ENCODE data around the gene ACOX1.

Gene ACOX1

GRCh38 chr17:75978938-75979704, at the start of gene ACOX1, which contains the start of gene TEN1:
Gene ACOX1 (minus strand): TSS chr17:75979166. CDS start chr17:75979073, 93 bp downstream.
Gene TEN1 (plus strand): TSS chr17:75979240. CDS start chr17:75986193, 6,953 bp downstream.
- Mint-ChIP-seq H3K9me3 (ENCODE audit: low read depth) (no peaks in the 10 kb centered on the region), H3K4me1 (ENCODE audit: low read depth) (peaks cover 42% of the 10 kb centered on the region), H3K36me3 (no peaks in the 10 kb centered on the region), H3K27me3 (no peaks in the 10 kb centered on the region), H3K4me3 (peak within 1 kb of the TSS; percentile 99), H3K27ac (peak within 1 kb of the TSS; percentile 100)

GRCh38 chr17:76027159-76027839, 48.3 kb upstream of the ACOX1 start, which contains the start of gene EVPL:
Gene EVPL (minus strand): TSS chr17:76027306. CDS start chr17:76027198, 108 bp downstream.
- H3K36me3 Mint-ChIP-seq = no peaks in the 10 kb centered on the region
- H3K27ac Mint-ChIP-seq = no peak within 1 kb of the TSS
- H3K9me3 Mint-ChIP-seq (ENCODE audit: low read depth) = no peaks in the 10 kb centered on the region
- no peaks in the 10 kb centered on the region for H3K27me3 Mint-ChIP-seq
- peaks cover 37% of the 10 kb centered on the region for H3K4me1 Mint-ChIP-seq (ENCODE audit: low read depth)
- no peak within 1 kb of the TSS for H3K4me3 Mint-ChIP-seq

- Mint-ChIP-seq H3K27ac (no peak overlapping the region), H3K4me3 (no peak overlapping the region), H3K27me3 (no peaks in the 10 kb centered on the region)
Observed at GRCh38 chr17:76026714-76027158, 47.8 kb upstream of the ACOX1 start.

GRCh38 chr17:76025294-76025693, 46.3 kb upstream of the ACOX1 start:
- H3K4me3 Mint-ChIP-seq = no peak overlapping the region
- no peak overlapping the region for H3K27ac Mint-ChIP-seq
- peaks cover 32% of the 10 kb centered on the region for H3K4me1 Mint-ChIP-seq (ENCODE audit: low read depth)
- no peaks in the 10 kb centered on the region for H3K36me3 Mint-ChIP-seq
- no peaks in the 10 kb centered on the region for H3K27me3 Mint-ChIP-seq
- H3K9me3 Mint-ChIP-seq (ENCODE audit: low read depth) = no peaks in the 10 kb centered on the region

More at GRCh38 chr17:76026714-76027158, 47.8 kb upstream of the ACOX1 start:
- peaks cover 36% of the 10 kb centered on the region for H3K4me1 Mint-ChIP-seq (ENCODE audit: low read depth)
- H3K9me3 Mint-ChIP-seq (ENCODE audit: low read depth) = no peaks in the 10 kb centered on the region
- no peaks in the 10 kb centered on the region for H3K36me3 Mint-ChIP-seq

- Mint-ChIP-seq H3K27me3 (no peaks in the 10 kb centered on the region), H3K4me1 (ENCODE audit: low read depth) (peaks cover 28% of the 10 kb centered on the region), H3K9me3 (ENCODE audit: low read depth) (no peaks in the 10 kb centered on the region), H3K36me3 (no peaks in the 10 kb centered on the region), H3K27ac (no peak overlapping the region), H3K4me3 (no peak overlapping the region)
Observed at GRCh38 chr17:76024353-76024752, 45.4 kb upstream of the ACOX1 start.

GRCh38 chr17:76023900-76024237, 44.9 kb upstream of the ACOX1 start:
- Mint-ChIP-seq H3K4me3 (no peak overlapping the region), H3K9me3 (ENCODE audit: low read depth) (no peaks in the 10 kb centered on the region), H3K27ac (no peak overlapping the region), H3K4me1 (ENCODE audit: low read depth) (peaks cover 23% of the 10 kb centered on the region), H3K27me3 (no peaks in the 10 kb centered on the region), H3K36me3 (no peaks in the 10 kb centered on the region)

- no peaks in the 10 kb centered on the region for H3K27me3 Mint-ChIP-seq
- no peaks in the 10 kb centered on the region for H3K36me3 Mint-ChIP-seq
- peaks cover 16% of the 10 kb centered on the region for H3K4me1 Mint-ChIP-seq (ENCODE audit: low read depth)
- H3K27ac Mint-ChIP-seq = peak overlapping the region; percentile 41
- no peaks in the 10 kb centered on the region for H3K9me3 Mint-ChIP-seq (ENCODE audit: low read depth)
- H3K4me3 Mint-ChIP-seq = no peak overlapping the region
Observed at GRCh38 chr17:76022973-76023899, 44.3 kb upstream of the ACOX1 start.

- peaks cover 9% of the 10 kb centered on the region for H3K4me1 Mint-ChIP-seq (ENCODE audit: low read depth)
- H3K36me3 Mint-ChIP-seq = no peaks in the 10 kb centered on the region
- no peak overlapping the region for H3K27ac Mint-ChIP-seq
- H3K9me3 Mint-ChIP-seq (ENCODE audit: low read depth) = no peaks in the 10 kb centered on the region
- H3K4me3 Mint-ChIP-seq = no peak overlapping the region
- no peaks in the 10 kb centered on the region for H3K27me3 Mint-ChIP-seq
Observed at GRCh38 chr17:76022285-76022684, 43.3 kb upstream of the ACOX1 start.

- no peaks in the 10 kb centered on the region for H3K36me3 Mint-ChIP-seq
- H3K4me1 Mint-ChIP-seq (ENCODE audit: low read depth) = peaks cover 13% of the 10 kb centered on the region
- H3K9me3 Mint-ChIP-seq (ENCODE audit: low read depth) = no peaks in the 10 kb centered on the region
- H3K4me3 Mint-ChIP-seq = no peak overlapping the region
- H3K27me3 Mint-ChIP-seq = no peaks in the 10 kb centered on the region
- H3K27ac Mint-ChIP-seq = no peak overlapping the region
Observed at GRCh38 chr17:76019833-76020467, 41.0 kb upstream of the ACOX1 start.

GRCh38 chr17:76018801-76019200, 39.8 kb upstream of the ACOX1 start:
- H3K27ac Mint-ChIP-seq = no peak overlapping the region
- no peaks in the 10 kb centered on the region for H3K36me3 Mint-ChIP-seq
- H3K4me3 Mint-ChIP-seq = no peak overlapping the region

GRCh38 chr17:76018340-76018680, 39.3 kb upstream of the ACOX1 start:
- Mint-ChIP-seq H3K4me1 (ENCODE audit: low read depth) (peaks cover 15% of the 10 kb centered on the region), H3K36me3 (no peaks in the 10 kb centered on the region), H3K4me3 (no peak overlapping the region), H3K27ac (no peak overlapping the region), H3K9me3 (ENCODE audit: low read depth) (no peaks in the 10 kb centered on the region), H3K27me3 (no peaks in the 10 kb centered on the region)

More at GRCh38 chr17:76018801-76019200, 39.8 kb upstream of the ACOX1 start:
- Mint-ChIP-seq H3K27me3 (no peaks in the 10 kb centered on the region), H3K9me3 (ENCODE audit: low read depth) (no peaks in the 10 kb centered on the region), H3K4me1 (ENCODE audit: low read depth) (peaks cover 15% of the 10 kb centered on the region)

GRCh38 chr17:76017481-76018339, 38.7 kb upstream of the ACOX1 start:
- Mint-ChIP-seq H3K4me1 (ENCODE audit: low read depth) (peaks cover 12% of the 10 kb centered on the region), H3K9me3 (ENCODE audit: low read depth) (no peaks in the 10 kb centered on the region), H3K4me3 (no peak overlapping the region), H3K27me3 (no peaks in the 10 kb centered on the region), H3K27ac (no peak overlapping the region), H3K36me3 (no peaks in the 10 kb centered on the region)

- Mint-ChIP-seq H3K27ac (no peak overlapping the region), H3K27me3 (no peaks in the 10 kb centered on the region), H3K4me1 (ENCODE audit: low read depth) (peaks cover 9% of the 10 kb centered on the region), H3K9me3 (ENCODE audit: low read depth) (no peaks in the 10 kb centered on the region), H3K4me3 (no peak overlapping the region), H3K36me3 (no peaks in the 10 kb centered on the region)
Observed at GRCh38 chr17:76014925-76015261, 35.9 kb upstream of the ACOX1 start.
